ENCODE measurements around the gene ENC1.

ENC1 gene

DNA sequence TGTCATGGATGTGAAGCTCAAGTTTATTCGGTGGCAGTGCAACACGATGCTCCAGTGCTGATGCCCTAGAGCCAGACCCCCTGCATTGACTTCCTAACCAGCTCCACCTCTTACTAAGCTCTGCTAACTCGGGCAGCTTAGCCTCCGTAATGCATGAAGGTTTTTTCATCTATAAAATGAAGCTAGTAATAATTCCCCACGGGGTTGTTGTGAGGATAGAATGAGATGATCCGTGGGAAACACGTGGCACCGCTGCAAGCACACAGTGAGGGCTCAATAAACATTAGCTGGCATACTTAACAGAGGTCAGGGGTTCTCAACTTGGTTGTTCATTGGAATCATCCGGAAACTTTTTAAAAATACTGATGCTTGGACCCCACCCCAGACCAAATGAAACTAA is 6.8 kb downstream of the ENC1 start:
- no peaks in the 10 kb centered on the region for H3K27me3 ChIP-seq (ENCODE audit: control insufficient read depth in 1 of 2, insufficient read depth in 1 of 2, low read length in 2 of 2)
- H2BK120ac ChIP-seq (ENCODE audit: low read depth, low read length), result no peak overlapping the region
- H3K9me3 ChIP-seq (ENCODE audit: control insufficient read depth, low read length), result no peaks in the 10 kb centered on the region
- peak overlapping the region in 1 of 2 experiments; percentile 55 for H2BK12ac ChIP-seq (ENCODE audit: low read length in 2 of 2)
- H4K91ac ChIP-seq (ENCODE audit: low read length), result no peak overlapping the region
- DNase-seq, result no peak
- no peak overlapping the region for H2BK5ac ChIP-seq (ENCODE audit: low read depth, low read length, poor library complexity, severe bottlenecking)
- no peak overlapping the region for H3K14ac ChIP-seq (ENCODE audit: low read length in 2 of 2)
- peaks cover 24% of the 10 kb centered on the region for H3K4me1 ChIP-seq (ENCODE audit: control insufficient read depth, insufficient read depth, low read depth, low read length)
- no peak overlapping the region for H3K4me3 ChIP-seq (ENCODE audit: insufficient read depth in 1 of 2, low read depth in 1 of 2, low read length in 2 of 2)
- no peak overlapping the region for H3K9ac ChIP-seq (ENCODE audit: low read length)
- H3K27ac ChIP-seq (ENCODE audit: low read length, poor library complexity, severe bottlenecking), result peak overlapping the region; percentile 24
- no peak overlapping the region for H3K4me2 ChIP-seq (ENCODE audit: low read length, poor library complexity, severe bottlenecking)
- peak overlapping the region in 1 of 2 experiments; percentile 58 for H3K18ac ChIP-seq (ENCODE audit: low read depth in 1 of 2, low read length in 2 of 2)
- H2BK15ac ChIP-seq (ENCODE audit: low read depth, poor library complexity, severe bottlenecking), result no peak overlapping the region
- no peak overlapping the region for H3K23ac ChIP-seq (ENCODE audit: low read length in 2 of 2)
- WGBS, result 89% methylated on average over 9 of the region's 9 CpGs
- no peak overlapping the region for H4K8ac ChIP-seq (ENCODE audit: low read length)
- peak overlapping the region; percentile 10 for H2AK5ac ChIP-seq (ENCODE audit: low read length, severe bottlenecking)
- no peak overlapping the region for H3K4ac ChIP-seq (ENCODE audit: low read depth in 1 of 2, low read length in 2 of 2)
- H3K79me1 ChIP-seq (replicated peaks; ENCODE audit: low read length, poor library complexity, severe bottlenecking), result peaks cover 4% of the 10 kb centered on the region
- H3K36me3 ChIP-seq (ENCODE audit: control insufficient read depth in 1 of 2, insufficient read depth in 2 of 2, low read depth in 1 of 2, low read length in 2 of 2), result peaks cover 29 to 44% of the 10 kb centered on the region in 2 experiments
- no peak overlapping the region for H2AFZ ChIP-seq (ENCODE audit: low read depth, low read length)

- Histone ChIP-seq H2BK5ac (ENCODE audit: low read depth, low read length, poor library complexity, severe bottlenecking) (no peak overlapping the region), H2BK120ac (ENCODE audit: low read depth, low read length) (no peak overlapping the region), H2BK12ac (ENCODE audit: low read length in 2 of 2) (no peak overlapping the region), H2AK5ac (ENCODE audit: low read length, severe bottlenecking) (peak overlapping the region; percentile 75), H3K4me3 (ENCODE audit: insufficient read depth in 1 of 2, low read depth in 1 of 2, low read length in 2 of 2) (no peak overlapping the region), H3K27me3 (ENCODE audit: control insufficient read depth in 1 of 2, insufficient read depth in 1 of 2, low read length in 2 of 2) (no peaks in the 10 kb centered on the region), H3K23ac (ENCODE audit: low read length in 2 of 2) (no peak overlapping the region), H3K18ac (ENCODE audit: low read depth in 1 of 2, low read length in 2 of 2) (no peak overlapping the region), H2BK15ac (ENCODE audit: low read depth, poor library complexity, severe bottlenecking) (no peak overlapping the region), H4K91ac (ENCODE audit: low read length) (no peak overlapping the region), H3K4me1 (ENCODE audit: control insufficient read depth, insufficient read depth, low read depth, low read length) (peaks cover 24% of the 10 kb centered on the region), H3K27ac (ENCODE audit: low read length, poor library complexity, severe bottlenecking) (peak overlapping the region; percentile 94), H3K79me1 (replicated peaks; ENCODE audit: low read length, poor library complexity, severe bottlenecking) (peaks cover 9% of the 10 kb centered on the region), H2AFZ (ENCODE audit: low read depth, low read length) (no peak overlapping the region), H3K4me2 (ENCODE audit: low read length, poor library complexity, severe bottlenecking) (no peak overlapping the region), H3K14ac (ENCODE audit: low read length in 2 of 2) (no peak overlapping the region), H3K36me3 (ENCODE audit: control insufficient read depth in 1 of 2, insufficient read depth in 2 of 2, low read depth in 1 of 2, low read length in 2 of 2) (peaks cover 29 to 51% of the 10 kb centered on the region in 2 experiments), H4K8ac (ENCODE audit: low read length) (no peak overlapping the region), H3K4ac (ENCODE audit: low read depth in 1 of 2, low read length in 2 of 2) (no peak overlapping the region), H3K9ac (ENCODE audit: low read length) (no peak overlapping the region), H3K9me3 (ENCODE audit: control insufficient read depth, low read length) (no peaks in the 10 kb centered on the region)
- WGBS, result 0% methylated on average over 2 of the region's 4 CpGs
- DNase-seq, result peak; percentile 61
Measured at GRCh38 chr5:74632947-74633356, 7.6 kb downstream of the ENC1 start.

GRCh38 chr5:74631081-74631953 is 9.2 kb downstream of the ENC1 start:
- H2AK5ac ChIP-seq (ENCODE audit: low read length, severe bottlenecking), result peak overlapping the region; percentile 45
- 43% methylated on average over 10 of the region's 11 CpGs for WGBS
- peak overlapping the region in 1 of 2 experiments; percentile 56 for H2BK12ac ChIP-seq (ENCODE audit: low read length in 2 of 2)

GRCh38 chr5:74630453-74631066 is 10.0 kb downstream of the ENC1 start:
- no peak overlapping the region for H4K8ac ChIP-seq (ENCODE audit: low read length)
- H3K14ac ChIP-seq (ENCODE audit: low read length in 2 of 2), result no peak overlapping the region
- H3K4ac ChIP-seq (ENCODE audit: low read depth in 1 of 2, low read length in 2 of 2), result no peak overlapping the region
- no peak overlapping the region for H2AFZ ChIP-seq (ENCODE audit: low read depth, low read length)
- no peaks in the 10 kb centered on the region for H3K9me3 ChIP-seq (ENCODE audit: control insufficient read depth, low read length)
- no peak overlapping the region for H2AK5ac ChIP-seq (ENCODE audit: low read length, severe bottlenecking)
- H4K91ac ChIP-seq (ENCODE audit: low read length), result no peak overlapping the region
- WGBS, result 88% methylated on average over 5 of the region's 7 CpGs
- no peak overlapping the region for H2BK15ac ChIP-seq (ENCODE audit: low read depth, poor library complexity, severe bottlenecking)
- no peak overlapping the region for H3K23ac ChIP-seq (ENCODE audit: low read length in 2 of 2)
- H3K27me3 ChIP-seq (ENCODE audit: control insufficient read depth in 1 of 2, insufficient read depth in 1 of 2, low read length in 2 of 2), result no peaks in the 10 kb centered on the region
- peaks cover 13% of the 10 kb centered on the region for H3K79me1 ChIP-seq (replicated peaks; ENCODE audit: low read length, poor library complexity, severe bottlenecking)
- peak overlapping the region; percentile 94 for H3K27ac ChIP-seq (ENCODE audit: low read length, poor library complexity, severe bottlenecking)
- peak overlapping the region in 1 of 2 experiments; percentile 32 for H2BK12ac ChIP-seq (ENCODE audit: low read length in 2 of 2)
- DNase-seq, result peak; percentile 48
- no peak overlapping the region for H2BK120ac ChIP-seq (ENCODE audit: low read depth, low read length)
- H3K4me1 ChIP-seq (ENCODE audit: control insufficient read depth, insufficient read depth, low read depth, low read length), result peaks cover 17% of the 10 kb centered on the region
- H3K4me3 ChIP-seq (ENCODE audit: insufficient read depth in 1 of 2, low read depth in 1 of 2, low read length in 2 of 2), result no peak overlapping the region
- no peak overlapping the region for H3K4me2 ChIP-seq (ENCODE audit: low read length, poor library complexity, severe bottlenecking)
- H2BK5ac ChIP-seq (ENCODE audit: low read depth, low read length, poor library complexity, severe bottlenecking), result no peak overlapping the region
- peaks cover 24 to 51% of the 10 kb centered on the region in 2 experiments for H3K36me3 ChIP-seq (ENCODE audit: control insufficient read depth in 1 of 2, insufficient read depth in 2 of 2, low read depth in 1 of 2, low read length in 2 of 2)
- no peak overlapping the region for H3K9ac ChIP-seq (ENCODE audit: low read length)
- H3K18ac ChIP-seq (ENCODE audit: low read depth in 1 of 2, low read length in 2 of 2), result no peak overlapping the region

More at GRCh38 chr5:74631081-74631953, 9.2 kb downstream of the ENC1 start:
- H3K14ac ChIP-seq (ENCODE audit: low read length in 2 of 2), result no peak overlapping the region
- H3K4me1 ChIP-seq (ENCODE audit: control insufficient read depth, insufficient read depth, low read depth, low read length), result peaks cover 22% of the 10 kb centered on the region
- H4K8ac ChIP-seq (ENCODE audit: low read length), result no peak overlapping the region
- H3K4ac ChIP-seq (ENCODE audit: low read depth in 1 of 2, low read length in 2 of 2), result no peak overlapping the region
- no peak overlapping the region for H2BK120ac ChIP-seq (ENCODE audit: low read depth, low read length)
- H3K18ac ChIP-seq (ENCODE audit: low read depth in 1 of 2, low read length in 2 of 2), result no peak overlapping the region
- peak overlapping the region; percentile 48 for H3K4me2 ChIP-seq (ENCODE audit: low read length, poor library complexity, severe bottlenecking)
- H3K27ac ChIP-seq (ENCODE audit: low read length, poor library complexity, severe bottlenecking), result peak overlapping the region; percentile 94
- peaks cover 13% of the 10 kb centered on the region for H3K79me1 ChIP-seq (replicated peaks; ENCODE audit: low read length, poor library complexity, severe bottlenecking)
- peaks cover 31 to 58% of the 10 kb centered on the region in 2 experiments for H3K36me3 ChIP-seq (ENCODE audit: control insufficient read depth in 1 of 2, insufficient read depth in 2 of 2, low read depth in 1 of 2, low read length in 2 of 2)
- H2BK15ac ChIP-seq (ENCODE audit: low read depth, poor library complexity, severe bottlenecking), result no peak overlapping the region
- no peaks in the 10 kb centered on the region for H3K27me3 ChIP-seq (ENCODE audit: control insufficient read depth in 1 of 2, insufficient read depth in 1 of 2, low read length in 2 of 2)
- no peaks in the 10 kb centered on the region for H3K9me3 ChIP-seq (ENCODE audit: control insufficient read depth, low read length)
- no peak overlapping the region for H3K23ac ChIP-seq (ENCODE audit: low read length in 2 of 2)
- no peak overlapping the region for H3K9ac ChIP-seq (ENCODE audit: low read length)
- DNase-seq, result peak; percentile 60
- no peak overlapping the region for H4K91ac ChIP-seq (ENCODE audit: low read length)
- H2AFZ ChIP-seq (ENCODE audit: low read depth, low read length), result no peak overlapping the region
- peak overlapping the region; percentile 14 for H2BK5ac ChIP-seq (ENCODE audit: low read depth, low read length, poor library complexity, severe bottlenecking)
- no peak overlapping the region for H3K4me3 ChIP-seq (ENCODE audit: insufficient read depth in 1 of 2, low read depth in 1 of 2, low read length in 2 of 2)

Measured in mesenchymal stem cell (in vitro differentiated cells and primary cell).